Ureter (tissue), 1 donor: ENCODE results near the gene PAK1. TPM values are rescaled to one million over a fixed set of nuclear protein-coding genes. Genes with fewer than 3 reads are reported as not detected.
"Not testable (repeated sequence)": the region's sequence is repeated elsewhere in the genome, so short reads cannot be mapped to it uniquely, and the experiment has no call there.

Source experiments
- DNase-seq: peaks from one replicate; pipeline ENCODE4 v3.0.0-alpha.2; 2020; ENCODE audit warnings: low spot score
- total RNA-seq: library from RNA; stranded (reverse); gene quantifications from one replicate; pipeline ENCODE4 v1.2.4, GENCODE V29; 2023
- donor health status: DM: yes; HTN: yes; CAD: no.

PAK1 gene
- total RNA-seq, 1 donor from 2014 or later, result 56.7 TPM

- no peak for DNase-seq
Measured at GRCh38 chr11:77309401-77310085, 164.4 kb downstream of the PAK1 start.

DNA sequence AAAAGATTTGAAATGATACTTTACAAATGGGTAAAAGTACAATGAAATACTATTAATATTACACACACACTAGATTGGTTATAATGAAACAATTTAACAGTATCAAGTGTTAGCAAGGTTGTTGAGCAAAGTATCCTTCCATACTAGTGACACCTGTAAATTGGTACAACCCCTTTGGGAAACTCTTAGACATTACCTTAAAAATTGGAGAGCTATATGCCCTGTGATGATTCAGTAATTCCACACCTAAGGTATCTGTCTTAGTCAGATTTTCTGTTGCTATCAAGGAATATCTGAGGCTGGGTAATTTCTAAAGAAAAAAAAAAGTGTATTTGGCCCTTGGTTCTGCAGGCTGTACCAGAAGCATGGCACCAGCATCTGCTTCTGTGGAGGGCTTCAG is 165.1 kb downstream of the PAK1 start:
- DNase-seq, result no peak

DNA sequence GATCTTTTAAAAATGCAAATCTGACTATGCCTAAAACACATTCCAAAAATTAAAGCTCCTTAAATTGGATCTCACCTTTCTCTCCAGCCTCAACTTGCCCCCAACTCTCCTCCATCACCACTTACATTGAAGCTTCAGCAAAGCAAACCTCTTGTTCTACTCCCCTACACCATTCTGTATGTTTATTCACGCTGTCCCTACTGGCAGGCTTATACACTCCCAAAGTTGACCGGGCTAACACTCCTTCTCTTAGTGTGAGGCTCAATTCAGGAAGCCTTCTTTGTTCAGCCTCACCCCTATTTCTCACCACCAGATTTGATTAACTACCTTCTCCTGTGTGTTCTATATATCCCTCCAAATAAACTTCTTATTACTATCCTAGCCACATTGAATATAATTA is 170.6 kb downstream of the PAK1 start:
- no peak for DNase-seq

GRCh38 chr11:77302752-77303151 is 171.1 kb downstream of the PAK1 start:
- DNase-seq, result no peak

DNA sequence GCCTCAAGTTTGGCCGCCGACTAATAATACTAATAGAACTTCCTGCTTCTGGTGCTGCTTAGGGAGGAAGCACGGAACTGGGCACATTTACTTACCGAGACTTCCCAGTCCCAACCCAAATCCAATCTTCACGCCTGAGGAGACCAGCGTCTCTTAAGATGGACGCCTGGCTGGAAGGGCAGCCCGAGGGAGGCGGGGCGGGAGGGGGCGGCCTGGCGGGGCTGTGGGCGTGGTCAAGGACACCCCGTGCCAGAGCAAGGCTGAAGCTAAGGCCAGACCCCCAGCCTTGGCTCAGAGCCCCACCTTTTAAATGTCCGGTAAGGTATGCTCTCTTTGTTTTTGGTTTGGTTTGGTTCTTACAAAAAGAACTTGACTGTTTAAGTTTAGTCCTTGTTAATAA is 172.4 kb downstream of the PAK1 start, which contains the start of gene GDPD4:
Gene GDPD4 (minus strand): TSS at position 177 of the 400 bp plus-strand sequence. CDS start 16,549 bp downstream, outside the sequence.
- DNase-seq, result no peak

DNA sequence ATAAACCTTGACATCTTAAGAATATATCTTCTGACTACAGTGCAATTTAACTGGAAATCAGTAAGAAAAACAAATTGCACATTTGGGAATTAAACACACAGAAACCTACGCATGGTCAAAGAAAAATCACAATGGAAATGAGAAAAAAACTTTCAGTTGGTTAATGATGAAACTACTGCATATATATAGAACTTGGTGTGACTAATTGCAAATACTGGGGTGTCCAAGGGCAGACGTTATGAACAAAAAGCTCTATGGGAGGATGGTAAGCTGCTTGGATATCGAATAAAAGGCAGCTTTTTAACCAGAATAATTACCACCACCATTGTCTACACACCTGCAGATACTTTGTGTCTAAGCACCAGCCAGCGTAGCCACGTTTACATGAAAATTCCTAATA is 173.2 kb downstream of the PAK1 start:
- DNase-seq, result no peak

DNA sequence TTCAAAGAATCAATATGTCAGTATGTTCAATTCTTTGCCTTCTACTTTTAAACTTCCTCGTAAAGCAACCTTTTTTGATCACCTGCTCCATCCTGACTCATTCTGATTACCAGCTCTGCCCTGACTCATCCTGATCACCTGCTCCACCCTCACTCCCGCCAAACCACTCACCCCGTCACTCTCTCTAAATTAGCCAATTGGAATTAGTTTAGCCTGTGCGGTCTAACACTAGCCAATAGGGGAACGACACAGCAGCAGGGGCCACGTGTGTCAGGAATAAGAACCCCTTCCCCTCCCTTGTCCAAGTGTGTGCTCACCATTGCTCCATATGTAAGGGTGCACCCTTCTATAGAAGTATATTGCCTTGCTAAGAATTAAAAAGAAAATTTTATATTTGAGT is 173.9 kb downstream of the PAK1 start:
- not testable (repeated sequence) for DNase-seq

DNA sequence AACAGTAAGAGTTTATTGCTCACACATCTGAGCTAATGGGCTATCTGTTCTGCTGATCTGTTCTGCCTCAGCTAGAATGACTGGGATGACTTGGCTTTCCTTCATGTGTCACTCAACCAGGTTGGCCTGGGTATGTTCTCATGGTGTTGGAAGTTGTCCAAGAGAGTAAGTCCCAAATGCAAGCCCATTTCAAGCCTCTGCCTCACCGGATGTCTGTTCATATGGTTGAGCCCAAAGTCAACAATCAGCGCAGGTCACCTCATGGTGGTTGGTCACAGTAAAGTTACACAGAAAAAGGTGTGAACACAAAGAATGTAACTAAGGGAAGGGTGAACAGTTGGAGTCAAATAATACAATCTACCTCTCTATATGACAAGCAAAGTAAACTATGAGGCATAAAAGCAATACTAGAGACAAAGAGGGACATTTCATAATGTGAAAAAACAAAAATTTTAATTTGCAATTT is 174.3 kb downstream of the PAK1 start:
- DNase-seq, result no peak

DNA sequence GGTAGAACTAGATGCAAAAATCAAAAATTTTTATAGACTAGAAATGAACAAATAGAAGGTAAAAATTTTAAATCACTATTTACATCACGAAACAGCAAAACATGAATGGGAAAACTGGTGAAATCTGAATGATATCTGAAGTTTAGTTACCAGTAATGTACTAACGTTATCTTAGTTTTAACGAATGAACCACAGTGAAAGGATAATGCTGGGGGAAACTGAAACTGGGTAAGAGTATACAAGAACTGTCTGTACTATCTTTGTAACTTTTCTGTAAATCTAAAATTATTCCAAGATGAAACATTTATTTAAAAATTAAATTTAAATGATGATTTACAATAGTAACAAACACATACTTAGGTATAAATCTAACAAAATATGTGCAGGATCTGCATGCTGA is 179.9 kb downstream of the PAK1 start:
- no peak for DNase-seq

DNA sequence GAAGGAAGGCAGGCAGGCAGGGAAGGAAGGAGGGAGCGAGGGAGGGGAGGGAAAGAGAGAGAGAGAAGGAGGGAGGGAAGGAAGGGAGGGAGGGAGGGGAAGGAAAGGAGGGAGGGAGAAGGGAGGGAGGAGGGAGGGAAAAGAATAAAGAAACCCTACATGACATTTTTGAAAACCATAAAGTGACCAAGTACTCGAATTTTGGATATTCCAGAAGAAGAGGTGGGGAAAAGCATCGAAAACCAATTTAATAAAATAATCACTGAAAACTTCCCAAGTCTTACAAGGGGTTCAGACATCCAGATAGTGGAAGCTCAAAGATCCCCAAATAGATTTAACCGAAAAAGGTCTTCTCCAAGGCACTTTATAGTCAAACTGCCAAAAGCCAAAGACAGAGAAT is 184.2 kb downstream of the PAK1 start:
- DNase-seq, result no peak

DNA sequence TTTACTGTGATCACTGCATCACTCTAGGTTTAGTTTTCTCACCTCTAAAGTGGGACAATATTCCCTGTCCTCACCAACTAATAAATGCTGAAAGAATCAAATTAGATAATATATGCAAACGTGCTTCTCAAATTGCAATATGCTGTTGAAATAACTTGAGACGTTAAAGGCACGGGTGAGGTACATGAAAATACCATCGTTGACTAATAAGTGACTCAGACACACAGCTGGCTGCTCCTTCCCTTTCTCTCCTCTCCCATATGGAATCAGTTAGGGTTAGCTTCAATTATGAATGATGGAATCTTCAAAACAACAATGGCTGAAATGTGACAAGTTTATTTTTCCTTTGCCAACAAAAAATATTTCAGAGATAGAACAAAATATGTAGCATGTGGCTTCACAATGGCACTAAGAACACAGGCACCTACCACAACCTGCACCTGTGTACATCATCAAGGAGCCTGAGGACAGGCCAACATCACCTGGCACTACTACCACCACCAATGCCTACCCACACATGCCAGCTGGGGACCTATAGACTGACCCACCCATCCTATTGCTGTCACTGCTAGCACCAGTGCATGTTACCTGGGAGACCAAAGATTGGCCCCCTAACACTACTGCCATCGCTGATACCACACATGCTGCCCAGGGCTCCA is 186.2 kb downstream of the PAK1 start:
- DNase-seq, result no peak

GRCh38 chr11:77287136-77287535 is 186.8 kb downstream of the PAK1 start:
- DNase-seq, result no peak

- no peak for DNase-seq
Measured at GRCh38 chr11:77284476-77285468, 189.1 kb downstream of the PAK1 start.

GRCh38 chr11:77283101-77283500 is 190.8 kb downstream of the PAK1 start:
- no peak for DNase-seq

GRCh38 chr11:77278595-77279506 is 195.0 kb downstream of the PAK1 start:
- DNase-seq, result no peak

DNA sequence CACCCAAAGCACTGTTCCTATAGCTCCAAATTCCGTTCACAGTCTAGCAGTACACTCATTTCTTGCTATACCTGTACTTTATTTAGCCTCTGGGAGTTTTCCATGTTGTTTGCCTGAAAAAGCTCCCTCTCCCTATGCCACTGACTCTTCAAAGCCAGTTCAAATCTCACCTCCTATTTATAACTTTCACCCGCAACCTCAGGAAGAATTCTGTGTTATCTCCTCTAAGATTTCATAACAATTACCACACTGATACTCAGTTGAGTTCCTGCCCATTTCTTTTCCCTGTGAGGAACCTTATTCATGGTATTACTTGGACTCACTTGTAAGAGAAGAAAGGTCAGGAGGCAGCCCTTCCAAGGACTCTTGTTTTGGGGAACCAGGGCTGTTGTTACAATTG is 197.6 kb downstream of the PAK1 start:
- DNase-seq, result no peak

Other genes starting within 250 kb of the PAK1 start
- not detected for gene GDPD4, start 172.4 kb downstream of the PAK1 start, total RNA-seq
- gene AQP11, start 115.9 kb upstream of the PAK1 start, total RNA-seq, result 0.34 TPM
- 108 TPM for gene CLNS1A, start 163.7 kb upstream of the PAK1 start, total RNA-seq